HEK293 (cell line): ENCODE data around the gene CRYBG1.

Experiments used
- CTCF ChIP-seq: fragments of 450-650 bp; formaldehyde crosslinking; IDR thresholded peaks from 2 replicates; pipeline ENCODE4 v1.5.1; 2016; ENCODE audit warnings: missing biosample characterization, missing genetic modification characterization
- KLF1 ChIP-seq: fragments of 450-650 bp; formaldehyde crosslinking; IDR thresholded peaks from 2 replicates; pipeline ENCODE4 v1.5.1; 2016; ENCODE audit warnings: missing biosample characterization, missing genetic modification characterization
- KLF10 ChIP-seq: fragments of 450-650 bp; IDR thresholded peaks from 2 replicates; pipeline ENCODE4 v1.5.1; 2018; ENCODE audit warnings: missing biosample characterization, mild to moderate bottlenecking, missing genetic modification characterization
- PRDM1 ChIP-seq: fragments of 450-650 bp; formaldehyde crosslinking; IDR thresholded peaks from 2 replicates; pipeline ENCODE4; 2016; ENCODE audit warnings: missing biosample characterization, missing genetic modification characterization
- ZNF558 ChIP-seq: fragments of 450-650 bp; formaldehyde crosslinking; IDR thresholded peaks from 2 replicates; pipeline ENCODE4 v1.5.1; 2016; ENCODE audit warnings: missing biosample characterization, missing genetic modification characterization

- TF ChIP-seq ZNF558 (tag by site-specific recombination) = no peak
- no peak for TF ChIP-seq CTCF
- TF ChIP-seq KLF1 = no peak
- no peak for TF ChIP-seq PRDM1 (tag by site-specific recombination)
- no peak for TF ChIP-seq KLF10 (tag by site-specific recombination)
Observed at GRCh38 chr6:106468935-106469334, 108.4 kb downstream of the CRYBG1 start.
